ENCODE measurements around the gene RASGEF1B.

DNA sequence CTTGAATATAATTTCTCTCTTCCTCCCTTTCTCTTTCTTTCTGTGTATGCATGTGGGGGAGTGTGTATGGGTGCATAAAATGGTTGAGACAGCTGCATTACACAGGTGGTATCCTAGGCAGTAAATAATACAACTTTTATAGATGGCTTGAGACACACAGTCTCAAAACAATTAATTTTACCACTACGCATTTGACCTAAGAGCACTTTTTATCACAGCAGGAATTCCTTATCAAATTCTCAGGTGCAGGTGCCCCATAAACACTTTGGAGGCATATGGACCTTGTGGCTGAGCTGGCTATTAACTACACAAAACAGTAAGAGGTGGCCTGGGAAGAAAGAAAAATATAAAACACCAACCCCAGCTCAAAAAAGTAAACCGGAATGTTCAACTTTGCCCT lies 91.3 kb downstream of the RASGEF1B start:
- TF ChIP-seq EZH2phosphoT487 (IDR thresholded peaks at IDR 0.05; ENCODE audit: unreplicated experiment) = no peak
- TF ChIP-seq, protein P1, sequence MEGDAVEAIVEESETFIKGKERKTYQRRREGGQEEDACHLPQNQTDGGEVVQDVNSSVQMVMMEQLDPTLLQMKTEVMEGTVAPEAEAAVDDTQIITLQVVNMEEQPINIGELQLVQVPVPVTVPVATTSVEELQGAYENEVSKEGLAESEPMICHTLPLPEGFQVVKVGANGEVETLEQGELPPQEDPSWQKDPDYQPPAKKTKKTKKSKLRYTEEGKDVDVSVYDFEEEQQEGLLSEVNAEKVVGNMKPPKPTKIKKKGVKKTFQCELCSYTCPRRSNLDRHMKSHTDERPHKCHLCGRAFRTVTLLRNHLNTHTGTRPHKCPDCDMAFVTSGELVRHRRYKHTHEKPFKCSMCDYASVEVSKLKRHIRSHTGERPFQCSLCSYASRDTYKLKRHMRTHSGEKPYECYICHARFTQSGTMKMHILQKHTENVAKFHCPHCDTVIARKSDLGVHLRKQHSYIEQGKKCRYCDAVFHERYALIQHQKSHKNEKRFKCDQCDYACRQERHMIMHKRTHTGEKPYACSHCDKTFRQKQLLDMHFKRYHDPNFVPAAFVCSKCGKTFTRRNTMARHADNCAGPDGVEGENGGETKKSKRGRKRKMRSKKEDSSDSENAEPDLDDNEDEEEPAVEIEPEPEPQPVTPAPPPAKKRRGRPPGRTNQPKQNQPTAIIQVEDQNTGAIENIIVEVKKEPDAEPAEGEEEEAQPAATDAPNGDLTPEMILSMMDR (conservative IDR thresholded peaks at IDR 0.05; ENCODE audit: low read depth in 2 of 2) = no peak
- no peak for TF ChIP-seq ZNF331 (CRISPR knock-in tag; IDR thresholded peaks at IDR 0.05; ENCODE audit: low read depth)
- TF ChIP-seq NANOG (IDR thresholded peaks at IDR 0.05; ENCODE audit: borderline replicate concordance) = no peak
- TF ChIP-seq, protein P2, sequence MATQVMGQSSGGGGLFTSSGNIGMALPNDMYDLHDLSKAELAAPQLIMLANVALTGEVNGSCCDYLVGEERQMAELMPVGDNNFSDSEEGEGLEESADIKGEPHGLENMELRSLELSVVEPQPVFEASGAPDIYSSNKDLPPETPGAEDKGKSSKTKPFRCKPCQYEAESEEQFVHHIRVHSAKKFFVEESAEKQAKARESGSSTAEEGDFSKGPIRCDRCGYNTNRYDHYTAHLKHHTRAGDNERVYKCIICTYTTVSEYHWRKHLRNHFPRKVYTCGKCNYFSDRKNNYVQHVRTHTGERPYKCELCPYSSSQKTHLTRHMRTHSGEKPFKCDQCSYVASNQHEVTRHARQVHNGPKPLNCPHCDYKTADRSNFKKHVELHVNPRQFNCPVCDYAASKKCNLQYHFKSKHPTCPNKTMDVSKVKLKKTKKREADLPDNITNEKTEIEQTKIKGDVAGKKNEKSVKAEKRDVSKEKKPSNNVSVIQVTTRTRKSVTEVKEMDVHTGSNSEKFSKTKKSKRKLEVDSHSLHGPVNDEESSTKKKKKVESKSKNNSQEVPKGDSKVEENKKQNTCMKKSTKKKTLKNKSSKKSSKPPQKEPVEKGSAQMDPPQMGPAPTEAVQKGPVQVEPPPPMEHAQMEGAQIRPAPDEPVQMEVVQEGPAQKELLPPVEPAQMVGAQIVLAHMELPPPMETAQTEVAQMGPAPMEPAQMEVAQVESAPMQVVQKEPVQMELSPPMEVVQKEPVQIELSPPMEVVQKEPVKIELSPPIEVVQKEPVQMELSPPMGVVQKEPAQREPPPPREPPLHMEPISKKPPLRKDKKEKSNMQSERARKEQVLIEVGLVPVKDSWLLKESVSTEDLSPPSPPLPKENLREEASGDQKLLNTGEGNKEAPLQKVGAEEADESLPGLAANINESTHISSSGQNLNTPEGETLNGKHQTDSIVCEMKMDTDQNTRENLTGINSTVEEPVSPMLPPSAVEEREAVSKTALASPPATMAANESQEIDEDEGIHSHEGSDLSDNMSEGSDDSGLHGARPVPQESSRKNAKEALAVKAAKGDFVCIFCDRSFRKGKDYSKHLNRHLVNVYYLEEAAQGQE (IDR thresholded peaks at IDR 0.05; ENCODE audit: unreplicated experiment) = no peak
- TF ChIP-seq EZH2 (IDR thresholded peaks at IDR 0.05; ENCODE audit: low read depth, unreplicated experiment) = no peak
- no peak for TF ChIP-seq POLR2AphosphoS5 (IDR thresholded peaks at IDR 0.05; ENCODE audit: low read depth)
- no peak for TF ChIP-seq CREB1 (CRISPR knock-in tag; IDR thresholded peaks at IDR 0.05; ENCODE audit: low read depth)
- TF ChIP-seq, protein P3, sequence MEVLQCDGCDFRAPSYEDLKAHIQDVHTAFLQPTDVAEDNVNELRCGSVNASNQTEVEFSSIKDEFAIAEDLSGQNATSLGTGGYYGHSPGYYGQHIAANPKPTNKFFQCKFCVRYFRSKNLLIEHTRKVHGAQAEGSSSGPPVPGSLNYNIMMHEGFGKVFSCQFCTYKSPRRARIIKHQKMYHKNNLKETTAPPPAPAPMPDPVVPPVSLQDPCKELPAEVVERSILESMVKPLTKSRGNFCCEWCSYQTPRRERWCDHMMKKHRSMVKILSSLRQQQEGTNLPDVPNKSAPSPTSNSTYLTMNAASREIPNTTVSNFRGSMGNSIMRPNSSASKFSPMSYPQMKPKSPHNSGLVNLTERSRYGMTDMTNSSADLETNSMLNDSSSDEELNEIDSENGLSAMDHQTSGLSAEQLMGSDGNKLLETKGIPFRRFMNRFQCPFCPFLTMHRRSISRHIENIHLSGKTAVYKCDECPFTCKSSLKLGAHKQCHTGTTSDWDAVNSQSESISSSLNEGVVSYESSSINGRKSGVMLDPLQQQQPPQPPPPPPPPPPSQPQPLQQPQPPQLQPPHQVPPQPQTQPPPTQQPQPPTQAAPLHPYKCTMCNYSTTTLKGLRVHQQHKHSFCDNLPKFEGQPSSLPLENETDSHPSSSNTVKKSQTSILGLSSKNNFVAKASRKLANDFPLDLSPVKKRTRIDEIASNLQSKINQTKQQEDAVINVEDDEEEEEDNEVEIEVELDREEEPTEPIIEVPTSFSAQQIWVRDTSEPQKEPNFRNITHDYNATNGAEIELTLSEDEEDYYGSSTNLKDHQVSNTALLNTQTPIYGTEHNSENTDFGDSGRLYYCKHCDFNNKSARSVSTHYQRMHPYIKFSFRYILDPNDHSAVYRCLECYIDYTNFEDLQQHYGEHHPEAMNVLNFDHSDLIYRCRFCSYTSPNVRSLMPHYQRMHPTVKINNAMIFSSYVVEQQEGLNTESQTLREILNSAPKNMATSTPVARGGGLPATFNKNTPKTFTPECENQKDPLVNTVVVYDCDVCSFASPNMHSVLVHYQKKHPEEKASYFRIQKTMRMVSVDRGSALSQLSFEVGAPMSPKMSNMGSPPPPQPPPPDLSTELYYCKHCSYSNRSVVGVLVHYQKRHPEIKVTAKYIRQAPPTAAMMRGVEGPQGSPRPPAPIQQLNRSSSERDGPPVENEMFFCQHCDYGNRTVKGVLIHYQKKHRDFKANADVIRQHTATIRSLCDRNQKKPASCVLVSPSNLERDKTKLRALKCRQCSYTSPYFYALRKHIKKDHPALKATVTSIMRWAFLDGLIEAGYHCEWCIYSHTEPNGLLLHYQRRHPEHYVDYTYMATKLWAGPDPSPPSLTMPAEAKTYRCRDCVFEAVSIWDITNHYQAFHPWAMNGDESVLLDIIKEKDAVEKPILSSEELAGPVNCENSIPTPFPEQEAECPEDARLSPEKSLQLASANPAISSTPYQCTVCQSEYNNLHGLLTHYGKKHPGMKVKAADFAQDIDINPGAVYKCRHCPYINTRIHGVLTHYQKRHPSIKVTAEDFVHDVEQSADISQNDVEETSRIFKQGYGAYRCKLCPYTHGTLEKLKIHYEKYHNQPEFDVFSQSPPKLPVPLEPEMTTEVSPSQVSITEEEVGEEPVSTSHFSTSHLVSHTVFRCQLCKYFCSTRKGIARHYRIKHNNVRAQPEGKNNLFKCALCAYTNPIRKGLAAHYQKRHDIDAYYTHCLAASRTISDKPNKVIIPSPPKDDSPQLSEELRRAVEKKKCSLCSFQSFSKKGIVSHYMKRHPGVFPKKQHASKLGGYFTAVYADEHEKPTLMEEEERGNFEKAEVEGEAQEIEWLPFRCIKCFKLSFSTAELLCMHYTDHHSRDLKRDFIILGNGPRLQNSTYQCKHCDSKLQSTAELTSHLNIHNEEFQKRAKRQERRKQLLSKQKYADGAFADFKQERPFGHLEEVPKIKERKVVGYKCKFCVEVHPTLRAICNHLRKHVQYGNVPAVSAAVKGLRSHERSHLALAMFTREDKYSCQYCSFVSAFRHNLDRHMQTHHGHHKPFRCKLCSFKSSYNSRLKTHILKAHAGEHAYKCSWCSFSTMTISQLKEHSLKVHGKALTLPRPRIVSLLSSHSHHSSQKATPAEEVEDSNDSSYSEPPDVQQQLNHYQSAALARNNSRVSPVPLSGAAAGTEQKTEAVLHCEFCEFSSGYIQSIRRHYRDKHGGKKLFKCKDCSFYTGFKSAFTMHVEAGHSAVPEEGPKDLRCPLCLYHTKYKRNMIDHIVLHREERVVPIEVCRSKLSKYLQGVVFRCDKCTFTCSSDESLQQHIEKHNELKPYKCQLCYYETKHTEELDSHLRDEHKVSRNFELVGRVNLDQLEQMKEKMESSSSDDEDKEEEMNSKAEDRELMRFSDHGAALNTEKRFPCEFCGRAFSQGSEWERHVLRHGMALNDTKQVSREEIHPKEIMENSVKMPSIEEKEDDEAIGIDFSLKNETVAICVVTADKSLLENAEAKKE (CRISPR knock-in tag; IDR thresholded peaks at IDR 0.05) = no peak

All from GM23338 (cell line).